Central memory CD8-positive, alpha-beta T cell (primary cell): ENCODE data around the gene STX1A.
"Not testable (repeated sequence)": the region's sequence is repeated elsewhere in the genome, so short reads cannot be mapped to it uniquely, and the experiment has no call there.

Experiments
- ATAC-seq: fragments of 150-1000 bp; cut with Tn5 transposase; replicated peaks from 2 replicates; pipeline ENCODE4 v1.10.0; 2022; ENCODE audit warnings: mild to moderate bottlenecking, moderate FRiP score, moderate number of reproducible peaks; ENCODE audit not compliant: poor library complexity, severe bottlenecking; ENCODE audit errors: extremely low read depth
- DNase-seq, 2 donors: peaks; one replicate each; pipeline ENCODE4 v3.0.0; 2021; ENCODE audit warnings: low spot score in 2 of 2
- H3K27ac Mint-ChIP-seq: one replicate; pipeline ENCODE4 v1.8.0; 2022; ENCODE audit warnings: low read depth, mild to moderate bottlenecking, moderate library complexity, mixed read lengths
- H3K27me3 Mint-ChIP-seq: one replicate; pipeline ENCODE4 v1.8.0; 2022; ENCODE audit warnings: mixed read lengths
- H3K36me3 Mint-ChIP-seq: one replicate; pipeline ENCODE4 v1.8.0; 2022; ENCODE audit warnings: mild to moderate bottlenecking, moderate library complexity, mixed read lengths; ENCODE audit not compliant: insufficient read depth
- H3K4me1 Mint-ChIP-seq: one replicate; pipeline ENCODE4 v1.8.0; 2022; ENCODE audit warnings: mixed read lengths
- H3K4me3 Mint-ChIP-seq: one replicate; pipeline ENCODE4 v1.8.0; 2022; ENCODE audit warnings: mild to moderate bottlenecking, moderate library complexity, mixed read lengths
- H3K9me3 Mint-ChIP-seq: one replicate; pipeline ENCODE4 v1.8.0; 2022; ENCODE audit warnings: mixed read lengths

The STX1A gene

DNA sequence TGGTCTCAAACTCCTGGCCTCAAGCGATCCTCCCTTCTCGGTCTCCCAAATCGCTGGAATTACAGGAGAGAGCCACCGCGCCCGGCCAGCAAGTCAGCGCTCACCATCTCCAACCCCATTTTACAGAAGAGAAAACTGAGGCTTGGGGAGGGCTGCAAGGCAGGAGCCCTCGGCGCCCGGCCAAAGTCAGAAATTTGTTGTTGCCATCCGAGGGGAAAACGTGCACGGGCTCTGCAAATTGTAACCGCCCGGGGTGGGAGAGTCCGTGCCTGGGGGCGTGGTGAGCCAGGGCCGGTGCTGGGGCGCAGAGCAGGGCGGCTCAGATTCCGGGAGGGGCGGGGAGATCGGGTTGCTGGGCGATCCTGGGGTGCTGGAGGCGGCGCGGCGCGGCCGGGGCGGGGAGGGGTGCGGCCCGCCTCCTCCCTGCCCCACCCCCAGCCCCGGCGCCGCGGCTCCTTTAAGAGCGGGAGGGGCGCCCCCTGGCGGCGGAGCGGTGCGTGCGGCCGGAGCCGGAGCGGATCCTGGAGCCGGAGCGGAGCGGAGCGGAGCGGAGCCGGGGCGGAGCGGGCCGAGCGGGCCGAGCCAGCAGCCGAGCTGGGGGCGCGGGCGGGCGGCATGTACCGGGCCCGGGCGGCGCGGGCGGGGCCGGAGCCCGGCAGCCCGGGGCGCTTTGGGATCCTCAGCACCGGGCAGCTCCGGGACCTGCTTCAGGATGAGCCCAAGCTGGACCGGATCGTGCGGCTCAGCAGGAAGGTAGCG is 51.9 kb downstream of the STX1A start, which contains the start of gene VPS37D:
Gene VPS37D (plus strand): TSS at position 488 of the 759 bp plus-strand sequence. CDS start 128 bp downstream, at position 616.
- peak within 1 kb of the TSS; percentile 80 for H3K4me3 Mint-ChIP-seq
- H3K27ac Mint-ChIP-seq = peak within 1 kb of the TSS; percentile 72
- no peaks in the 10 kb centered on the region for H3K9me3 Mint-ChIP-seq
- DNase-seq (peak; percentile 86 to 92), ATAC-seq (peak; percentile 90)
- H3K36me3 Mint-ChIP-seq = peaks cover 3% of the 10 kb centered on the region
- peaks cover 8% of the 10 kb centered on the region for H3K4me1 Mint-ChIP-seq
- H3K27me3 Mint-ChIP-seq = peaks cover 37% of the 10 kb centered on the region

- no peak overlapping the region for H3K27ac Mint-ChIP-seq
- no peaks in the 10 kb centered on the region for H3K36me3 Mint-ChIP-seq
- DNase-seq = no peak
- H3K4me3 Mint-ChIP-seq = no peak overlapping the region
- H3K27me3 Mint-ChIP-seq = peaks cover 61% of the 10 kb centered on the region
- no peaks in the 10 kb centered on the region for H3K4me1 Mint-ChIP-seq
- no peaks in the 10 kb centered on the region for H3K9me3 Mint-ChIP-seq
- ATAC-seq = no peak
These were observed 56.4 kb downstream of the STX1A start for GRCh38 chr7:73663033-73663432.

DNA sequence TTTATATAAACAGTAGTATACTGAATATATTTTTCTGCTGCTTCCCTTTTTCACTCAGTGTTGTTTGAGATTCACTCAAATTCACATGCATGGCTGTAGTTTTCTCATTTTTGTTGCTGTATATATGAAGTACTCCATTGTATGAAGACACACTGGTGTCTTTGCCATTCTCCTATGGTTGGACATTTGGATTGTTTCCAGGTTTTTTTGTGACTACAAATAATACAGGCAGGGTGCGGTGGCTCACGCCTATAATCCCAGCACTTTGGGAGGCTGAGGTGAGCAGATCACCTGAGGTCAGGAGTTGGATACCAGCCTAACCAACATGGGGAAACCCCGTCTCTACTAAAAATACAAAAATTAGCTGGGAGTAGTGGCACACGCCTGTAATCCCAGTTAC is 58.9 kb downstream of the STX1A start:
- H3K4me3 Mint-ChIP-seq, H3K36me3 Mint-ChIP-seq, H3K4me1 Mint-ChIP-seq, H3K27ac Mint-ChIP-seq, ATAC-seq, H3K9me3 Mint-ChIP-seq, DNase-seq: not testable (repeated sequence)
- H3K27me3 Mint-ChIP-seq = peaks cover 55% of the 10 kb centered on the region

DNA sequence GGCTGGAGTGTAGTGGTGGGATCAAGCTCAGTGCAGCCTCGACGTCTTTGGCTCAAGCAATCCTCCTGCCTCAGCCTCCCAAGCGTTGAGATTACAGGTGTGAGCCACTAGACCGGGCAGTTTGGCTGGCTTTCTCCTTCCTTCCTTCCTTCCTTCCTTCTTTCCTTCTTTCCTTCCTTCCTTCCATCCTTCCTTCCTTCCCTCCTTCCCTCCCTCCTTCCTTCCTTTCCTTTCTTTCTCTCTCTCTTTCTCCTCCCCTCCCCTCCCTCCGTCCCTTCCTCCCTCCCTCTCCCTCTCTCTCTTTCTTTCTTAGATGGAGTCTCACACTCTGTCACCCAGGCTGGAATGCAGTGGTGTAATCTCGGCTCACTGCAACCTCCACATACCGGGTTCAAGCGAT is 59.5 kb downstream of the STX1A start:
- H3K36me3 Mint-ChIP-seq = no peaks in the 10 kb centered on the region
- peaks cover 49% of the 10 kb centered on the region for H3K27me3 Mint-ChIP-seq
- ATAC-seq (no peak), DNase-seq (no peak)
- no peak overlapping the region for H3K27ac Mint-ChIP-seq
- no peaks in the 10 kb centered on the region for H3K4me1 Mint-ChIP-seq
- no peak overlapping the region for H3K4me3 Mint-ChIP-seq
- H3K9me3 Mint-ChIP-seq = no peaks in the 10 kb centered on the region

GRCh38 chr7:73655309-73655708 is 64.2 kb downstream of the STX1A start:
- not testable (repeated sequence) for H3K9me3 Mint-ChIP-seq

DNA sequence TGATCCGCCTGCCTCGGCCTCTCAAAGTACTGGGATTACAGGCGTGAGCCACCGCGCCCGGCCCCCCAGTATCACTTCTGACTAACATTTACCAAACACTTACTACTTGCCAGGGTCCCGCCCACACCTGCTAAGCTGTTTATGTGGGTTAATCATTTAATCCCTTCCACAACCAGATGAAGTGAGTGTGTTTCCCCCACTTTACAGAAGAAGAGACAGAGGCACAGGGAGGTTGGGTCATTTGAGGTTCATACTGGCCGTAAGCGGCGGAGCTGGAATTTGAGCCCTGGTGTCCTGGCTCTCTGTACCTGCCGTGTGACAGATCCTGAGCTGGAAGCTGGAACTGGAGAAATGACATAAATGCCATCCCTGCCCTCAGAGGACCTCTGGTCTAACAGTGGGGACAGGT is 66.9 kb downstream of the STX1A start:
- no peak overlapping the region for H3K4me3 Mint-ChIP-seq
- no peak overlapping the region for H3K27ac Mint-ChIP-seq
- ATAC-seq = no peak
- H3K36me3 Mint-ChIP-seq = peaks cover 5% of the 10 kb centered on the region
- H3K4me1 Mint-ChIP-seq = peaks cover 18% of the 10 kb centered on the region
- H3K9me3 Mint-ChIP-seq = no peaks in the 10 kb centered on the region
- no peak for DNase-seq
- H3K27me3 Mint-ChIP-seq = peaks cover 55% of the 10 kb centered on the region

More at GRCh38 chr7:73655309-73655708, 64.2 kb downstream of the STX1A start:
- not testable (repeated sequence) for H3K4me1 Mint-ChIP-seq, H3K36me3 Mint-ChIP-seq, H3K4me3 Mint-ChIP-seq, DNase-seq, H3K27ac Mint-ChIP-seq, ATAC-seq
- H3K27me3 Mint-ChIP-seq = peaks cover 35% of the 10 kb centered on the region

- H3K27me3 Mint-ChIP-seq = peaks cover 76% of the 10 kb centered on the region
- H3K27ac Mint-ChIP-seq = no peak overlapping the region
- peaks cover 18% of the 10 kb centered on the region for H3K4me1 Mint-ChIP-seq
- H3K4me3 Mint-ChIP-seq = no peak overlapping the region
- H3K9me3 Mint-ChIP-seq = no peaks in the 10 kb centered on the region
- H3K36me3 Mint-ChIP-seq = peaks cover 5% of the 10 kb centered on the region
- ATAC-seq (no peak), DNase-seq (no peak)
These were observed 68.9 kb downstream of the STX1A start for GRCh38 chr7:73650524-73650923.

- H3K27me3 Mint-ChIP-seq = peaks cover 85% of the 10 kb centered on the region
- H3K27ac Mint-ChIP-seq = no peak overlapping the region
- H3K36me3 Mint-ChIP-seq = peaks cover 5% of the 10 kb centered on the region
- ATAC-seq (no peak), DNase-seq (no peak)
- peaks cover 18% of the 10 kb centered on the region for H3K4me1 Mint-ChIP-seq
- H3K4me3 Mint-ChIP-seq = peak overlapping the region; percentile 70
- no peaks in the 10 kb centered on the region for H3K9me3 Mint-ChIP-seq
These were observed 69.9 kb downstream of the STX1A start for GRCh38 chr7:73649576-73649975.
